SH-SY5Y (cell line): ENCODE data around the gene ITGA2.

Source experiments
- GATA2 ChIP-seq: IDR thresholded peaks from 2 replicates; pipeline ENCODE4 v1.6.1; 2011; ENCODE audit warnings: mild to moderate bottlenecking, low read depth, low read length
- GATA3 ChIP-seq: IDR thresholded peaks from 2 replicates; pipeline ENCODE4 v1.6.1; 2011; ENCODE audit warnings: low read depth, mild to moderate bottlenecking, low read length, moderate library complexity

Gene ITGA2

GRCh38 chr5:52997424-52997823 is 8.3 kb downstream of the ITGA2 start:
- no peak for TF ChIP-seq GATA3
- TF ChIP-seq GATA2: no peak

GRCh38 chr5:52998552-52999313 is 9.6 kb downstream of the ITGA2 start:
- TF ChIP-seq GATA3: no peak
- no peak for TF ChIP-seq GATA2

- TF ChIP-seq GATA2: no peak
- TF ChIP-seq GATA3: no peak
Observed at GRCh38 chr5:52999344-52999949, 10.3 kb downstream of the ITGA2 start.

- no peak for TF ChIP-seq GATA3
- TF ChIP-seq GATA2: no peak
Observed at GRCh38 chr5:53001541-53001940, 12.4 kb downstream of the ITGA2 start.

- TF ChIP-seq GATA3: no peak
- TF ChIP-seq GATA2: no peak
Observed at GRCh38 chr5:53002491-53002890, 13.3 kb downstream of the ITGA2 start.

GRCh38 chr5:53003144-53003543 is 14.0 kb downstream of the ITGA2 start:
- TF ChIP-seq GATA3: no peak
- TF ChIP-seq GATA2: no peak

- TF ChIP-seq GATA2: no peak
- TF ChIP-seq GATA3: no peak
Observed at GRCh38 chr5:53006911-53007890, 18.0 kb downstream of the ITGA2 start.

GRCh38 chr5:53008751-53009150 is 19.6 kb downstream of the ITGA2 start:
- no peak for TF ChIP-seq GATA2

- TF ChIP-seq GATA2 (no peak), GATA3 (no peak)
Observed at GRCh38 chr5:53009816-53010215, 20.7 kb downstream of the ITGA2 start.

- TF ChIP-seq GATA2 (no peak), GATA3 (no peak)
Observed at GRCh38 chr5:53010814-53011213, 21.7 kb downstream of the ITGA2 start.

- TF ChIP-seq GATA3 (no peak), GATA2 (no peak)
Observed at GRCh38 chr5:53011233-53011632, 22.1 kb downstream of the ITGA2 start.

- no peak for TF ChIP-seq GATA2
- TF ChIP-seq GATA3: no peak
Observed at GRCh38 chr5:53013857-53014256, 24.7 kb downstream of the ITGA2 start.

- TF ChIP-seq GATA3 (no peak), GATA2 (no peak)
Observed at GRCh38 chr5:53017383-53017782, 28.2 kb downstream of the ITGA2 start.

- TF ChIP-seq GATA3 (no peak), GATA2 (no peak)
Observed at GRCh38 chr5:53017794-53018391, 28.7 kb downstream of the ITGA2 start.

- TF ChIP-seq GATA2 (no peak), GATA3 (no peak)
Observed at GRCh38 chr5:53019320-53019719, 30.2 kb downstream of the ITGA2 start.
